GM18907 (cell line): ENCODE measurements around the gene GAS7.

Experiments
- ATAC-seq: cut with Tn5 transposase; IDR thresholded peaks from one replicate; pipeline ENCODE4 v1.9.1; 2021; ENCODE audit warnings: mild to moderate bottlenecking, moderate library complexity; ENCODE audit not compliant: unreplicated experiment

Gene GAS7

DNA sequence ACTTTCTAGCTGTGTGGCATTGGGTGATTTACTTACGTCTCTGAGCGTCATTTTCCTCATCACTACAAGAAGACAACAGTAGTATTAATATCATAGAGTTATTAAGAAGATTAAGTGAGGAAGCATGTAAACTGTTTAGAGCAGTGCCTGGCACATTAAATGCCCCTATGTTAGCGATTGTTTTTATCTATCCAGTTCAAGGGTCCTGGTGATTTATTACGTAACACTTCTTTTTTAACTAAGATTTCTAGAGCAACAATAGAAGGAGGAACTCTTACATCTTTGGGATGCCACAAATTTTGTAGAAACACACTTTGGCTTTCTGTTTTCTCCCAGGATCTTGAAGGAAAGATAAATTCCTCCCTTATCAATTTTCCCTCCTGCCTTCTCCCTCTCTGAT is 3.3 kb upstream of the GAS7 start:
- ATAC-seq = no peak

DNA sequence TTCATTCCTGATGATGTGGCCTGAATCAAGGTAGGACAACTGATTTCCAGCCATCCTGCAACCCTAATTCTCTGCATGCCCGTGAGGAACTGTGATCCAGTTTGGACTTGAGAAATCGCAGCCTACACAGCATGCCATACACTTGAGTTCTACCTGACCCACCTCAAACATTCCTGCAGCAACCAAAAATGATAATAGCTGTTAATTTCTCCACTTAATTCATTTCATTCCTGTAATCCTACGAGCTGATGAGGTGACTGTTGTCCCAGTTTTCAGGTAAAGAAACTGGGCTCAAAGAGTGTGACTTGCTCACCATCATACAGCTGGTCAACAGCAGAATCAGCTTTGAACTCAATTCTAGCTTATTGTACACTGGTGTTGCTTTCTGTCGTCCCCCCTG is 2.2 kb upstream of the GAS7 start:
- ATAC-seq = no peak

DNA sequence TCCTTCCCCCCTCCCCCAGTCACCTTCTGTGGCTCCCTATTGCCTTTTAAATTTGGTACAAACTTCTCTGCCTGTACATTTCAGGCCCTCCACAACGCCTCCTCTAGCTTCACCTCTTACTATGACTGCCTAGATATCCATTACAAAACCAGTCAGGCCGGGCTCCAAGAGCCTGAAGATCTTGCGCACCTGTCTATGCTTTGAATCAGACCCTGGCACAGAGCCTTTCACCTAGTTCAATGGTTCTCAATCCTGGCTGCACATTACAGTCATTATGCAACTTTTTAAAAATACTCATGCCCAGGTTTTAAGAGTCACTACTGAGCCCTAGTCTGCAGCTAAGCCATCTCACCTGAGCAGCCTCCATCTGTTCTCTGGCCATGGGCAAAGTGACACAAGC is 1.6 kb upstream of the GAS7 start:
- no peak for ATAC-seq

DNA sequence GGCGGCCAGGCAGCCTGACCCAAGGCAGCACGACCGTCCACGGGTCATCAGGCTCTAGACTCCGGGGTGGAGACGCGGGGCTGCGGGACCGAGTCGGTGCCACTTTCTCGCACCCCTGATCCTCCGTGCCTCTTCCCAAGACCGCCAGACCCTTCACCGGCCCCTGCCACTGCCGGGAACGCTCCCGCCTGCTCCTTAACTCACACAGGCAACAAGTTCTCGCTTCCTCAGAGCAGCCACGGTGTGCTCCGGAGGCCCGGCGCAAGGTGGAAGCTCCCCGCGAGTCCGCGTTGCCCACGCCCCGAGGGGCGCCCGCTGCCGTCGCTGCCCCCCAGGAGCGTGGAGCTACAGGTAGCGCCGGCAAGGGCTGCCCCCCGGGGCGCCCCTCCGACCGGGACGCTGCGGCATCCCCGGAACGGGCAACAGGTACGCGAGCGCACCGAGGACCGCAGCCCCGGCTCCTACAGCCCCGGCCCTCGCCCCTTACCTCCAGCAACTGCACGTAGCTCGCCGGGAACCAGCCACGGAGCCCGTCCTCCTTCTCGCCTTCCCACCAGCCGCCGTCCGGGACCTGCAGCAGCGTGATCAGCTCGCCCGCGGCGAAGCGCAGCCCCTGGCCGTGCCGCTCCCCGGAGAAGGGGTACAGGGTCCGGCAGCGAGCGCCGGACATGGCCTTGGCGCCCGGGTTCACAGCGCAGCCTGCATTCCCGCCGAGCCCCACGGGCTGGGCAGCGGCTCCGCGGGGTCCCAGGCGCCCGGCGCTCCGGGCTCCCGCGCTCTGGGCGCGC is 491 bp downstream of the GAS7 start:
- no peak for ATAC-seq

DNA sequence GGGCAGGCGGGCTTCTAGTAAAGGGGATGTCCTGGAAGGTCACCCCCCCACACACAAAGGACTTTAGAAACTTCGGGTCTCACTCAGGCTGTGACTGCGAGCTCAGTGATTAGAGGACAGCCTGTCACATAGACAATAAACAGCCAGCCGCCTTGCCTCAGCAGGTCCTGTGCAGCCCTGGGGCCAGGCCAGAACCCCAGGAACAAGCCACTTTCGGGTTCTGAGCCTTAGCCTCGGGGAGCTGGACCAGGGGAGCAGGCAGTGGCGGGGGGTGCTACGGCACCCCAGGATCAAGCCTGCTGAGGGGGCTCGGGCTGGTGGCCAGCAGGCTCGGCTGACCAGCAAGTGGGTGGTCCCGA is 1.1 kb downstream of the GAS7 start:
- no peak for ATAC-seq

DNA sequence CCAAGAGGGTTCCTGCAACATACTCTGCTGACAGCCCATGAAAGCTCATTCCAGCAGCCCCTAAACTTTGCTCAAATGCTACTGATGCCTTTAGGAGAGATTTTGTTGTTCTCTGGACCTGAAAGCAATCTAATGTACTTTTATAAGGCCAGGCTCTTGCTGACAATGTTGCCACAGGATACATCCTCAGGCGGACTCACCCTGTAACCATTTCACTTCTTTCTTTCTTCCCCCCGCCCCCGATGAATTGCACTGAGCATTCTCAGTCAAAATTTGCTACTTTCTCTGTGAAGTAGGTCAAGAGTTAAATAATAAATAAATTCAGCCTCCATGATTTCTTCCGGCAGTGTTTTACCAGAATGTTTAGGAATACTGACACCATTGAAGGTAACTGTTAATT is 1.5 kb downstream of the GAS7 start:
- ATAC-seq = no peak

DNA sequence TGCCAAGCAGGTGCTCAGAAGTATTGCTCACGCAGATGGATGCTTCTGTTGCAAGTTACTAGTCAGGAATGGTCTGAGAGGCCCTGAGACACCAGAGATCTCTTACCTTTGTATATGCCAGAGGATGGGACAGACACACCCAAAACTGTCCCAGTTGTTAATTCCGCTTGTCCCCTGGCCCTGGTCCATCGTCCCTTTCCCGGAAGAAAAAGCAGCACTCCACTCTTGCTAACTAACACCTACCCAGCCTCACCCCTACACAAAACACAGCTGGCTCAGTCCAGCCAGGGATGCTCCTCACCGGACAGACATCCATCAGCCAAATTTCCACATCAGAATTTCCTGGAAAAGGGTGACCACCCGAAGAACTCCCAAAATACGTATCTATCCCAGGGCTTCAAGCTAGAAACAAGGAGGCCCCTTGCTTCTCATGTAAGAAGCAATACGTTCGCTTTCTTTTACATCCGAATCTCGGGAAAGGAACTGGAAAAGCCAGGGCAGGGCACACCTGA is 2.0 kb downstream of the GAS7 start:
- ATAC-seq = no peak

DNA sequence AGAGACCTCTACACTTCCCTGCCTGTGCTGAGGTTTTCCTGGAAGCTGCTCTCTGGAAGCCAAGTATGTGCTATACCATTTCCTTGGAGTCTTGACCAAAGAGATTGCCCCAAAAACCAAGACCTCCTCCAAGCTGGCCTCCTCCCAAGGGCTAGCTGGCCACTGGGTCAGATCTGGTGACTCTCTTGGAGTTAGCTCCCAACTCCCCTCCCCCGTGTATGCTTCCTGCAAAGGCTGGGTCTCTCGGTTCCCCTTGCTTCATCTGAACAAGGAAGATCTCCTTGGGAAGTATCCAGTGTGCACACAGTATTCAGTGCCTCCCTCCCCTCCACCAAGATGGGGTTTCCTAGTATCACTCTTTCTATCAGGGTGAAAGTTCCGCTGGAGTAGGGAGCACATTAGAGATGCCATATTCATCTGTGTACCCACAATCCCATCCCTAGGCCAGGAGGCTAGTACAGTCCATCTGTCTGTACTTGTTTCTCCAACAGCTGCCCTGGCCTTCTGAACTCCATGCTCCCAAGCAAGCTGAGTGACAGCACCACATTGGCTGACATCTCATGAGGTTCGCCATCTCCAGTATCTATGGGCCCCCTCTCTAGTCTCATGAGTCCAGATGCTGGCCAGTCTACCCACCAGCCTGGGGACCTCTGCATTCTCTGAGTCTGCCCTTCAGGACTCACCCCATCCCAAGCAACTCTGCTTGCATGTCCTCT is 3.2 kb downstream of the GAS7 start:
- ATAC-seq = no peak

DNA sequence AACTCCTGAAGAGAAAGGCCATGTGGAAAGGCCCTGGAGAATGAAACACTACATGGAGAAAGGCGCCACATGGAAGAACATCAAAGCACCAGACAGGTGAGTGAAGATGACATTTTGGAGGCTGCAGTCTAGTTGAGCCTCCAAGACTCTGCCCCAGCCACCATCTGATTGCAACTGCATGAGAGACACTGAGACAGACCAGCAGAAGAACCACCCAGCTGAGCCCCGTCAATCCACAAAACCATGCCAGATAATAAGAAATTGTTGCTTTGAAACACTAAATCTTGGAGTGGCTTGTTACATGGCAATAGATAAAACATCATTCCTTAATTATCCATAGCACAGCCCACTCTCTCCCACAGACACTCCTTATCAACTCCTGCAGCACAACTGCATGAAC is 4.8 kb downstream of the GAS7 start:
- ATAC-seq = no peak

DNA sequence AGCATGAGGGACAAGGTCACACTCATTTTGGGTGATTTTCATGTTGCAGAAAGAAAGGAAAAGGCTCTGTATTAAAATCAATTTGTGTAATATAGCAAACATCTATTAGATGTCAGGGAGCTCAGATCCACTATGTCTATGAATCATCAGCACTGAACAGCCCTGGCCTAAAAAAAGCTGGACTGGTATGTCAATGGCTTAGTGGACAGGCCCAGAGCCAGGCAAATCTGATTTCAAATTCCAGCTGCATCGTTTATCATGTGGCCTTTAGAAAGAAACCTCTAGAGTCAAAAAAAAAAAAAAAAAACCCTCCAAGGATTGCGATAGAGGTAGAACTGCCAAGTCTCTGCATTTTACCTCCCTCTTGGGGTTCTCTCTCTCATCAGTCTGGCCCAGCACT is 5.4 kb downstream of the GAS7 start:
- ATAC-seq = no peak

DNA sequence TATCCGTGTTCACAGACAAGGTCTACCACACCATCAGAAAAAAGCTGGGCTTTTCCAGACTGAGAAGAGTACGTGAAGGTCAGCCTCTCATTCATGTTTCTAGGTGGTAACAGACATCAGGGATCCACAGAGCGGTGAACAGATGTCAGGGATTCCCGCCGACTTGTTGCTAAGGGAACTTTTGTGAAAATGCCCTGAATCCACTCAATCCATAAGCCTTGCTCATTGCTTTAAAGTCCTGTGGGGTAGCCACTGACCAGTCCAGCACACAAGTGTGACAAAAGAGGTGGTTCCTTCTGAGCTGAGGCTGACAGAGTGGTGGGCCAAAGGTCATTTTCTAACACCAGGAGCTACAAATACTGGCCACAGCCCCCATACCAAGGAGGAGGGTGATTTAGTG is 5.9 kb downstream of the GAS7 start:
- ATAC-seq = no peak

DNA sequence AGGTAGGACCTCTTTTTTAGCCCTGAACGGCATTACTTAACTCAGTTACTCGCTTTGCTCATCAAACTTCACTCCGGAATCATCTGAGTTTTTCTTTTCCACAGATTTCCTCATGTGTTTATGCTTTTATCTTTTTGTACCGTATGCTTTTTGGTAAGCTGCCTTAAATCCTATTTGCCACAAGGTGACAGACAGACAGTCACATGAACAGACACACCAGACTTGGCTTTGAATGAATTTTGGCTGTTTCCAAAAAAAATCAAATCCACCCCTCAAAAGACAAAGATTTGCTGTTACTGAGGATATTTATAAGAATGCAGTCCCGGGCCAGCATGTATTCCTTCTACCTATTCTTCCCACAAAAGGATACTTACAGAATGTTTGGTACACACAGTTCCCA is 10.9 kb downstream of the GAS7 start:
- no peak for ATAC-seq

DNA sequence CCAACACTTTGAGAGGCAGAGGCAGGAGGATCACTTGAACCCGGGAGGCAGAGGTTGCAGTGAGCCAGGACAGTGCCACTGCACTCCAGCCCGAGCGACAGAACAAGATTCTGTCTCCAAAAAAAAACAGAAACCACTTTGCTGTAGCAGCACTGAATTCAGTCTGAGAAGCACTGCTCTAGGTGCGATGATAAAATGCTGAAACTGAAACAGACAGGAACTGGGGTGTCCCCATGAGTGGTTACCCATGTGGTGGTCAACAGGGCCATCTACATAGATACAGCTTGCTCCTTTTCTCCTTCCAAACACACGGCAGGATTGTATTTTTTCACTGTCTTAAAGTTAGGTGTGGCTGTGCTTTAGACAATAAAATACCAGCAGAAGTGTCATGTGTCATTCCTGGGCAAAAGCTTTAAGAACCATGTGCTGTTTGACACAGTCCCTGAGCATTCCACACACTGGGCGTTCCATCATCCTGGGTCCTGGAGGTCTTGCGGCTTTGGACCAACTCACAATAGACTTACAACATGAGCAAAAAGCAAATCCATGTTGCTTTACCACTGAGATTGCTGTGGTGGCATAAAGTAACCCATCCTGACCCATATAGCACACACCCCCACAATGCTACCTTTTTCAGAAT is 11.5 kb downstream of the GAS7 start:
- ATAC-seq = no peak

DNA sequence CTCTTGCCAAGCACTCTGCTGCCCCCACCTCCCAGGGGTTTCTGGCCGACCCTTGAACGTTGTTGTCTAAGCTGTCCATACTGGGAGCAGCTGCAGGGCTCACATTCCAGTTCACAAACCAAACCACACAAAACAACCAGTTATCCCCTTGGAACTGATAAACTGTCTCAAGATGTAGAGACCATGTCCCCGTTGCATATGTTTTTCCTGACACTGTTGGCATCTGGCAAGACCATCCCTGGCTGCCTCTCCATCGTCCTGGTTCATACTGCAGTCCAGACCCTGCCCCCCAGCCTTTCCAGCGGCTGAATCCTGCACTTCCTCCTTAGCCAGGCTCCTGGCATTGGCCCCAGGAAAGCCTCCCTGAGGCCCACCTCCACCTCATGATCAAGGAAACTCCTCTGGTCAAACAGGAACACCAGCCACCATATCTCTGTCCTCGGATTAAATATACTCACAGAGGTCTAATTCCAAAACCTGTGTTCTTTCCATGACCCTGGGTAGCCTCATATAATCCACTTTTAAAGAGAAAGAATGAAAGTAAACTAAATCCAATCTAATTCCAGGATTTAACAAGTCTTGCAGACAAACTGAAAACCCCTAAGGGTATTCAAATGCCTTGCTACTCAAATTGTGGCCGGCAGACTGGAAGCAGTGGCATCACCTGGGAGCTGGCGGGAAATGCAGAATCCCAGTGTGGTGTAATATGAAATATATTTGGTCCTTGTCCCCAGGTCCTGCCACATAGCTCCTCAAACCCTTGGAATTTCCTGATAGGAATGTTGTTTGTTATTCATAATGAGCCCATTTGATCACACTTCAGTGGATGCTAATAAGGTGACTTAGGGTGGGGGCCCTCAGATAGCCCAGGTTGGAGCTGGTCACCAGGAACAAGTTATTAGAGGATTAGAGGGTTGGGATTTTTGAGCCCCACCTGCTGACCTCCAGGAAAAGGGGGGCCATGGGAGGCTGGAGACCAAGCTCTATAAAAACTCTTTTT is 14.2 kb downstream of the GAS7 start:
- ATAC-seq = no peak

DNA sequence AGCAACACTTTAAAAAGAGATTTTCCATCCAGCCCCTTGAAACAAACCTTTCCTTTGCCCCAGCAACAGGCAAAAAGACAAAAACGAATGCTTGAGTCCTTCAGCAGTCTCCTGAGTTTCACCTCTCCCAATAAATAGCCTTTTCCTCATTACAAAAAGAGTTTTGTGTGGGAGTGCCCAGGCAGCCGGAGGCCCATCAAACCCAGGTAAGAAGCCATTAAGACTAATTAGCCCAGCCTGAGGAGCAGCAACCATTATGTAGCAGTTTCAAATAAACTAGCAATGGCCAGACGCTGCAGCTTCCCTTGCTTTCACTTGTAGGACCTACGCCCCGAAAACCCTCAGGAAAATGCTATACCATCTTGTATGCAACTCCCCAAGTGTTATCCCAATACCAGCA is 15.6 kb downstream of the GAS7 start:
- ATAC-seq = no peak

DNA sequence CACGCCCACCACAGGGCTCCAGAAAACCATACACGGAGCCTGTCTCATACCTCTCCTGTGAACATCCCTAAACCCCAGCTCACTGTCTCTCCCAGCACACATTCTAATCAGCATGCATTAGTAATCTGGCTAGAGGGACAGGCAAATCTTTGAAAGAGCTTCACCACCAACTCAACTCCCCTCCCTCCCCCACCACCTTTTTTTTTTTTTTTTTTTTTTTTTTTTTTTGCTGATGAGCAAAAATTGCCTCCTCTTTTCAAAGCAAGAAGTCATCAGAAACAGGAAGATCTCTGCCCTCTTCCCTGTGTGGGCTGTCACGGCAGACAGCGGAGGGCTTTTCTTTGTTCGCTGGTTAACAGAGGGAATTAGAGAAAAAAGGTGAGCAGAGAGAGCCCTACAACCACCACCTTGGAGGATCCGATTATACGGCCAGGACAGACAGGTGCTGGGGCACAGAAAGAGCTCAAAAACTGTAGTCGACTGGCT is 19.9 kb downstream of the GAS7 start:
- ATAC-seq = no peak

DNA sequence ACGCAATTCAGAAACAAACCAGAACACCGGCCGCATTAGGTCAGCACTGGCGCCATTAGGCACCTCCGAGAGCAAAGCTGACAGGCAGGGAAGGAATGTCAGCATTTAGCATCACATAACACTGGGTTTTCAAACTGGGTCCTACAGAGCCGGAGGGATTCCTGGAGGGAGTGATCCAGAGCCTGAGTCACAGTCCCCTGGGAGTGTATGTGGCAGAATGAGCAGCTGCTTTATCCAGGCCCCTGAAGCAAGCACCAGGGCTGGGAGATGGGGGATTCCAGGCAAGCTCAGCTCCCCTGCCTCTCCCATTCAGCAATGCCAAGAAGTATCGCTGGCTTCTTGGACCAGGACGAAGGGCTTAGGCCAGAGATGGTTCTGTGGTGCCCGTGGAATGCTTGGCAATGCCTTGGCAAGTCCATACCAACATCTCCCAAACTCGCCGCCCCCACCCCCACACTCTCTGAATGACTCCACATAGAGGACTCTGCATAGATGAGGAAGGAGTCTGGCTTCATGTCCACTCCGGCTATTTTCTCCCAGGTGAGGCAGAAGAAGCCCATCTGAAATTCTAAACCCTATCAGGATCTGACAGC is 20.4 kb downstream of the GAS7 start:
- no peak for ATAC-seq

DNA sequence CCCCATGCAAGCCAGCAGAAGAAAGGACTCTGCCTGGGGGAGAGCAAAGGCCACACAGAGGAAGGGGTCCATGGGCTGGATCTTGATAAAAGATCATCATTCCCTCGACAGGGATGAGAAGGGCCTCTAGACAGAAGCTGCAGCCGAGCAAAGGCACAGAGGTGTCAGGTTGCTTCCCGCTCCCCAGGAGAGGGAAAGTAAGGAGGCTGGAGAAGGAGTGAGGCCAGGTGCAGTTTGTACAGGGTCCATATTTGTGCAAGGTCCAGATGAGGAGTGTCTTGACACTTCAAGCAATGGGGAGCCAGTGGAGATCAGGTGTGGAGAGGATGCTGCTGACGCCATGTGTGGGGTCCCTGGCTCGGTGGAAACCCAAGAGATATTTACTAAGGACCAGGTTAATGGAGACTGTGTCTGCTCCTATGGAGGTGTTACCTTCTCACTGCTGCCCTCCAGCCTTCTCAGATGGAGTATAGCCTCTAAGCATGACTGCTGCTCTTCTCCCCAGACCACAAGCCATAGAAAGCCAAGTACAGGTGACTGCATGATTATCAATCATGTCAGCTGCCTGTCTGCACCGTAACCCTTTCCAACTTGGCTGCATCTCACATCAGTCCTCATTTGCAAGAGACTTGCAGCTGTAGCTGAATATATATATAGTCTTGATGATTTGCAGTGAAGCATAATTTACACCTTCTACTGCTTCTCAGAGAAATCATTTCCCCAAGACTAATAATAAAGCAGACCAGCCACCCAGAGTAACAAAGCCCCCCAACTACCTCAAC is 21.1 kb downstream of the GAS7 start:
- no peak for ATAC-seq

DNA sequence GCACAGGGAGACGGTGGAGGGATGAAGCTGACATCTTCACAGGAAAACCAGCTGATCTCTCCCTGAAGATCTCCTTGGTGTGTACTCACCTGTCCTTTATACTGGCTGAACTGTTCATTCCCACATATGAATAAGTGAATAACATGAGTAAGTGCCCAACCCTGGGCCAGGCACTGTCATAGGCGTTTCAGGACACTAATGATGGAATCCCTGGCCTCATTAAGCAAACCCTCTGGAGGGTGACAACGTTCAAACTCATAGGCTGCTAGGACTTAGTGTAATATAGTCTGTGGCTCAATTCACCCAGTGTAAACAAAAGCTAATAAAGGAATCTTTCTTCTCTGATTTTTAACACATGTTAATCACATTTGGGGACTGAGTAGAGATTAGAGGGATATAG is 24.5 kb downstream of the GAS7 start:
- ATAC-seq = no peak

DNA sequence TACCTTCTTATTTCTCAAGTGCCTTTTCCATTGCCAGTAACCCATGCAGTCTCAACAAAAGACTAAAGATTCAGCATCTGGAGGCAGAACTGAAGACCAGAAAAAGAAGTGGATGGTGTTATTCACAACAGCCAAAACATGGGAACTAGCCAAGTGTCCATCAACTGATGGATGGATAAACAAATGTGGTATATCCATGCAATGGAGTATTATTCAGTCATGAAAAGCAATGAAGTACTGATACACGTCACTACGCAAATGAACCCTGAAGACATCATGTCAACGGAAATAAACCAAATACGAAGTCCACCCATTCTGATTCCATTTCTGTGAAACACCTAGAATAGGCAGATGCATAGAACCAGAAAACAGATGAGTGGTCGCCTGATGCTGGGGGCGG is 25.6 kb downstream of the GAS7 start:
- ATAC-seq = no peak
